Activated CD4-positive, alpha-beta T cell treated with anti-CD3 and anti-CD28 coated beads, Interleukin-10, Interleukin-2, amounts not matched to agents 100 ng/mL and 50 ng/mL, durations not matched to agents 16 hours and 8 hours (primary cell): ENCODE results near the gene CPED1.
"Not testable (repeated sequence)": the region's sequence is repeated elsewhere in the genome, so short reads cannot be mapped to it uniquely, and the experiment has no call there.

ENCODE experiments used
- DNase-seq: peaks from one replicate; pipeline ENCODE4 v3.0.0-alpha.2; 2020

CPED1 gene

DNA sequence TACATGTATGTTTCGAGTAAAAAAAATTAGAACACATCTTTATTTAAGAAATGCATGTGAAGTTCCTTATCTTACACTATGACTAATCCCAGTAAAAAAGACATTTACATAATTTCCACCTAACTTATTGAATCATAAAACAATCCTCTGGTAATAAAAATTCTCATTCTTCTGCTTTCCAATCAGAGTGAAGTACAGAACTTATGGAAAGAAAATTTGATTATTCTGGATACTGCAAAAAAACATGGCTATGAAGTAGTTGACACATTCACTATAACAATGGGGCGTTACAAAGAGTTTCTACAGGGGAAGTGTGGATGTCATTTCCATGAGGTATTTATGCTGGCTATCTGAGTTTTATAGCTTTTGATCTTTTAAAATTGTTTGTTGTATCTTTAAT, 282.6 kb downstream of the CPED1 start:
- DNase-seq = no peak

GRCh38 chr7:121271916-121272315, 283.4 kb downstream of the CPED1 start:
- peak; percentile 6 for DNase-seq

DNA sequence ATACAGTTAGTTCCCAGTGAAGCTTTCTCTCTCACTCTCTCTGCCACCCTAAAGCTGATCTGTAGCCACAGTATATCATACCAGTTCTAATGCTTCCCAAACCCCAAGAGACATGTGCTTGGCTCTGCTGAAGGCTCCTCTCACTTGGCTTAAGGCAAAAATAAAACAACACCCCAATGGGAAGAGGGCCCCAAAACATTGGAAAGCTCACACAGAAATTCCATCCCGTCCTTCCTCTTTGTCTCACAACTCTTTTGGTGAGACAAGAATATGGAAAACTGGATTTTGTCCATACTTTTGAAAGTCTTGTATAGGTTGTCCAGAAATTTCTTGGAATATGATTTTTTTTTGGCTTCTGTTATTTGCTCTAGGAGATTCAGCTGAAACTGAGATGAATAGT, 284.2 kb downstream of the CPED1 start:
- no peak for DNase-seq

GRCh38 chr7:121273467-121274167, 285.1 kb downstream of the CPED1 start:
- DNase-seq = no peak

GRCh38 chr7:121274467-121274866, 286.0 kb downstream of the CPED1 start:
- no peak for DNase-seq

- DNase-seq = no peak
Measured at GRCh38 chr7:121275204-121275603, 286.7 kb downstream of the CPED1 start.

DNA sequence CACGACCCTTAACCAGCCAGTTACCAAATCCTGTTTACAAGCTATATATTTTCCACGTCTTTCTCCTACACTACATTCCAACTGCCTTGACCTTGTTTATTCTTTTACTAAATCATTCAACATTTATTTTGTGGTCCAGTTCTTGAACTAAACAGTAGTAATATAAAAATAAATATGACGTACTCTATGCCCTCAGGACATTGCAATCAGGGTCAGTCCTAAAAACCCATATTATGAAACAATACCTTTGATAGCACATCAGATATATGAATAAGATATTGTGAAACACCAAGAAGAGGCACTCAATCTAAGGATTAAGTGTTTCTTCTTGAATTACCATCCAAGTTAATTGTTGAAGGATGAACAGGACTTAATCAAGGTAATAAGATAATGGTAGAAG, 287.8 kb downstream of the CPED1 start:
- no peak for DNase-seq

DNA sequence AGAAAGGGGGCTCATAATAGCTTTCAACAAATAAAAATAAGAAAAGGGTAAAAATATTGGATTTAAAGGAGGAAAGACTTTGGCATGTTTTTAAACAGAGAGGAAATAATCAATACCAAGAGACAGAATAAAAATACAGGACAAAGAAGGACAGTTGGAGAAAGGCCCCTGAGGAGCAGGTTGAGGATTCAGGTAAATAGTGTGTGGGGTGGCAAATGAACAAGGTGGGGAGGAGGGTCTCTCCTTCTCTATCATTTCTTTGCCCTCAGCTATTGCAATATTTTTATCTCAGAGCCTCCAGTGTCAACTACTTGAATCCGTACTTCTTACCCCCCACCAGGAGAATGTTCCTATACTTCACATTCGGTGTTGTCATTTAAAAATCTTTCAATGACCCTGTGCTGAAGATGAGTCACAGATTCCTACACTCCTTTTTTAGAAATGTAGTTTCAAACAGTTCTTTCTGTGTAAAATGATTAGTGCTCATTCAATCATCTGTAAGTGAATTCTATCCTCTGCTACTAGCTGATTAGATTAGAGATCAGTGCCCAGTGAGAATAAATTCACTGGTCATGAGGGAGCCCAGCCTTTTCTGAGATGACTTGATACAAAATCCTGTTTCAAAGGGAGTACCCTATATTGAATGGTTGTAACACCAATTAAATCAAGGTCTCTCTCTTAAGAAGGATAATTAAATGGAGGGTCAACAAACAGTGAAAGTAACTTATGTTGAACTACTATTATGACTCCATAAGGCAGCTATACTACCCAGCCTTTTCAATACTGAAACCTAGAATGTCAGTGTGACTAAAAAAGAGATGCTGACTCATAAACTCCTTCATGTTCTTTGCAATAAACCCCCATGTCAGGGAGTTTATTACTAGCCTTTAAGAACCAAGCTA, 289.9 kb downstream of the CPED1 start:
- peak; percentile 86 for DNase-seq

DNA sequence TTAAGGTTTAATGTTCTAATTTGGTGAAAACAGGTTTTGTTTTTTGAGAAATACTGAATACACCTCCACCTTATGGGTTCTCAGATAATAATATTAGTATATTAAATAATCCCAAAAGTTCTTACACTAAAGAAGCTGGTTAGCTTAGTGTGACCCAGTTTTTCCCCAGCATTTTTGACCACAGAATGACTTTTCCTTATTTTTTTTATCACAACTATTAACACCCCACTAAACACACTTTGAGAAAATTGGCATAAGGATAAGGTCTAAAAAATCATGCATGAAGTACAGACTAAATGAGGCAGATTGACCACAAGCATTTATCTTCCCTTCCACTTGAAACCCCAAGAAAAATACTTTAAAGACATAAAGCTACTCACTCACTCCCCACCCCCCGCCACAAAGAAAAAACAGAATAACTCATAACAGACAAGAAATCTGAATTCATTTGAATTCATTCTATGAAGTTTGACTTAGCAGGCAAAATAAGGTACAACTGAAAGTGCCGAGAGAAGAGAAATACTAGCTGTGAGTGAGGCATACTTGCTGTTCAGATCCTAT, 290.6 kb downstream of the CPED1 start:
- peak; percentile 31 for DNase-seq

- no peak for DNase-seq
Measured at GRCh38 chr7:121279822-121280221, 291.3 kb downstream of the CPED1 start.

DNA sequence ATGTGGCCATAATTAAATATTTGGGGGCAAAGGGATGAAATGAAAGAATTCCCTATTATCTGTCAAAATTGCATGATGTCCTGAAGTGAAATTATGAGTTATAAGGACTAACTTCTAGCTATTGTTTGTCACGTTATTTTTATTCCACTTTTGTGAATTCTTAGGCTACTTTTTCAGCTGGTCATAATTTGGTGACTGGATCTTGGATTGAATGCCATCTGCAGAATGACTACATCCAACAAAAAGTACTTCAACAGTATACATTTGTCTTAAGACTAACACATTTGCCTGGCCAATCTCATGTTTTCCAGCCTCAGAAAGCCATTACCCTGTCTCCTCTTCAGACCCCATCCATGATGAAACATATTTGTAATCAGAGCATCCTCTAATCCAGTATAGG, 292.1 kb downstream of the CPED1 start:
- no peak for DNase-seq

DNA sequence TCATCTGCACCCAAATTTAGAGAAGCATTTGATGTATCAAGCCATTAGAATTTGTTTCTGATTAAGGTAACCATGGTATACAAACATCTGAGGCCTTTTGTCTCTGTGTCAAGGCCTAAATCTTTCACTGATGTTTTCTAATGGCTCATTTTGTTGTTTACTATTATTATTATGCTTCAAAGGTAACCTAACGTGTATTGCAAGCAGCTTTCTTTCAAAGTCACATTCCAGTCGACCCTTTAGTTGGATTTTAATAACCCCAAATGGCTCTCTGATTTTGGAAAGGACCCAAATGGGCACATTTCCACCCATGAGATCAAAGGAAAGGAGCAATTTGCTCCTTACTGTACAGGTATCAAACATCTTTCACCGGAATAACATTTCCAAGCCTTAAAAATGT, 293.6 kb downstream of the CPED1 start:
- DNase-seq = no peak

GRCh38 chr7:121285066-121285667, 296.7 kb downstream of the CPED1 start:
- DNase-seq = no peak

- DNase-seq = no peak
Measured at GRCh38 chr7:121286186-121286585, 297.7 kb downstream of the CPED1 start.

DNA sequence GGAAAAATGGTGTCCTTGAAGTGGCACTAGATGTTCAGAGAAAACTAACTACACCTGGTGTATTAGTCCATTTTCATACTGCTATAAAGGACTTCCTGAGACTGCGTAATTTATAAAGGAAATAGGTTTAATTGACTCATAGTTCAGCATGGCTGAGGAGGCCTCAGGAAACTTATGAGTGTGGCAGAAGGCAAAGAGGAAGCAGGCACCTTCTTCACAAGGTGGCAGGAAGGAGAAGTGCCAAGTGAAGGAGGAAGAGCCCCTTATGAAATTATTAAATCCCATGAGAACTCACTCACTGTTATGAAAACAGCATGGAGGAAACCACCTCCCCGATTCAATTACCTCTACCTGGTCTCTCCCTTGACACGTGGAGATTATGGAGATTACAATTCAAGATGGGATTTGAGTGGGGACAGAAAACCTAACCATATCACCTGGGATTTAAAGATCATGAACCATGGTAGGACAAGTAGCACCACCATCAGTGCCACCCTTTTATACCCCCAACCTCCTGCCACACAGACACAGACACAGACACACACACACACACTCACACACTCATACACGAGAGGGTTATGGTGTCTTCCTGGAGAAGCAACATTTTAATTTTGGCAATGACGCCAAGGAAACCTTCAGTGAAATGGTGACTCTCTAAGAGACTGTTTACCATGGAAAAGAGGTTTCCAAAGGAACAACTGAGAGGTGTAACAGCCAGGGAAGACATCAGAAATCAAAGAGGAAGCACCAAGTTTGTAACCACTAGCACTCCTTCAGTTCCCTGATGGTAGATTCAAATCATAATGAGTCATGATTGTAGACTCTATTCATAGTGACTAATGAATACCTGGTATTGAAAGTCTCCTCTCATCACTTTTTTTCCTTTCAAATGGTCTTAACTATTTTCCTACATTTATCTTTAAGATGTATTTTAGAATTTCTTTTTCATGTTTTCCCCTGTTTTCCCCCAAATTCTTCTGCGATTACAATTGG, 298.5 kb downstream of the CPED1 start:
- DNase-seq = no peak

DNA sequence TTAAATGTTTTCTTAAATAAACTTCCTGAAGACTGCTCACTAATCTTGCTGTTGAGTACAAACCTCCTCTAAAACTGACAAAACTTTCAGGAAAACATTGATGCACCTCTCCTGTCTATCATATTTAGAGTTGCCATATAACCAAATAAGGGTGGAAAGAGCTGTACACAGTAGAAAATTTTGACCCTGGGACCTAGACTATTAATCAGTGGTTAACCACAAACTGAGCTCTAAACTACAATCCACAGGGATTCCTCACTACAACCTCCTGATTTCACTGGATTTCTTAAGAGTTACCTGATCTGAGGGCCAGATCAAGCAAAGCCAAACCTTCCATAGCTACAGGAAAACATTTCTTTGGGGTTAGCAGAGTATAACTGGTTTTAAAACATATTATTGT, 300.4 kb downstream of the CPED1 start:
- no peak for DNase-seq

DNA sequence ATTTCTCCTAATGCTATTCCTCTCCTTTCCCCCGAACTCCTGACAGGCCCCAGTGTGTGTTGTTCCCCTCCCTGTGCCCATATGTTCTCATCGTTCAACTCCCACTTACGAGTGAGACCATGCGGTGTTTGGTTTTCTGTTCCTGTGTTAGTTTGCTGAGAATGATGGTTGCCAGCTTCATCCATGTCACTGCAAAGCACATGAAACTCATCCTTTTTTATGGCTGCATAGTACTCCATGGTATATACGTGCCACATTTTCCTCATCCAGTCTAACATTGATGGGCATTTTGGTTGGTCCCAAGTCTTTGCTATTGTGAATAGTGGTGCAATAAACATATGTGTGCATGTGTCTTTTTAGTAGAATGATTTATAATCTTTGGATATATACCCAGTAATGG, 301.4 kb downstream of the CPED1 start:
- DNase-seq = not testable (repeated sequence)

DNA sequence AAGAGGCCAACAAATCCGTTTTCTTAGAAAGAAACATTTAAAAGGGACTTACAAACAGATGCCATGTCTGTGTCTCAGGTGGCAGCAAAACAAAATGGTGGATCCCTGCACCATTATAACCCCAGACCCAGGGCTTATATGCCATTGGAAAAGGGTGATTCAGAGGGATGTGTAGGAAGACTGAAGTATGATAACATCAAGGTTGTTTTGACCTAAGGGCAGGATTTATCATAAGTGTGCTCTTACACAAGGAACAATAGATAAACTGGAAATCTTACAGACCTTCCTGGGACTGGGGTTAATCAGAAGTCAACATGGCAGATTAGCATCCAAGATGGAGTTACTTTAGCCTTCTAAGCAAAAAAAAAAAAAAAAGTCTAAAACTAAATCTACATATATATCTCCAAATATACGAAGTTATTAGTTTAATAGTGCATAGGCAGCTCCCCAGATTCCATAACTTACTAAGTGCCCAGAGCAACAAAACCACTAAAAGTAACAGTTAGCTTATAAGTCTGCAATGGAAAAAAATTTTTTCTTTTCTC, 306.0 kb downstream of the CPED1 start:
- DNase-seq = no peak

- no peak for DNase-seq
Measured at GRCh38 chr7:121297843-121298242, 309.3 kb downstream of the CPED1 start.

DNA sequence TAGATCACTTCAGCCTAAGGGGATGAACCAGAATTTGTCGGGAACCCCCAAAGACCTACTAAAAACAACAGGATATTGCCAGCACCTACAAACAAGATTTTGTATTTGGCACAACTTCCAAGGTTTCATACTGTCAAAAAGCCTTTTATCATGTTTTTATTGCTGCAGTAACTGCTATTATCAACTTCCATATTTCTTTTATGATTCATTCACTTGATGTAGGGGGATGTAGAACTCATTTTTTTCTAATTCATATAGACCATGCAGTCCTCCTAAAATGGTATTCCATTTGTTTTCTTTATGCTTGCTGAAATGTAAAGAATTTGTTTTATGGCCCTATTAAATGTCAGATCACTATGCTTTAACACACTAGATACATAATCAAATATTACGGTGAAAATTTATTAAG, 310.3 kb downstream of the CPED1 start:
- DNase-seq = no peak

GRCh38 chr7:121300685-121301420, 312.3 kb downstream of the CPED1 start:
- no peak for DNase-seq
